HG03354 (cell line): ENCODE measurements around the gene CEBPB.
"Not testable (repeated sequence)": the region's sequence is repeated elsewhere in the genome, so short reads cannot be mapped to it uniquely, and the experiment has no call there.

ENCODE experiments used
- ATAC-seq: cut with Tn5 transposase; IDR thresholded peaks from one replicate; pipeline ENCODE4 v1.9.1; 2021; ENCODE audit warnings: mild to moderate bottlenecking; ENCODE audit not compliant: unreplicated experiment, poor library complexity, severe bottlenecking

CEBPB gene

GRCh38 chr20:50165684-50166554 is 24.7 kb upstream of the CEBPB start:
- peak; percentile 97 for ATAC-seq

- no peak for ATAC-seq
Observed at GRCh38 chr20:50169329-50169823, 21.3 kb upstream of the CEBPB start.

GRCh38 chr20:50170549-50171220 is 19.9 kb upstream of the CEBPB start:
- ATAC-seq, result no peak

DNA sequence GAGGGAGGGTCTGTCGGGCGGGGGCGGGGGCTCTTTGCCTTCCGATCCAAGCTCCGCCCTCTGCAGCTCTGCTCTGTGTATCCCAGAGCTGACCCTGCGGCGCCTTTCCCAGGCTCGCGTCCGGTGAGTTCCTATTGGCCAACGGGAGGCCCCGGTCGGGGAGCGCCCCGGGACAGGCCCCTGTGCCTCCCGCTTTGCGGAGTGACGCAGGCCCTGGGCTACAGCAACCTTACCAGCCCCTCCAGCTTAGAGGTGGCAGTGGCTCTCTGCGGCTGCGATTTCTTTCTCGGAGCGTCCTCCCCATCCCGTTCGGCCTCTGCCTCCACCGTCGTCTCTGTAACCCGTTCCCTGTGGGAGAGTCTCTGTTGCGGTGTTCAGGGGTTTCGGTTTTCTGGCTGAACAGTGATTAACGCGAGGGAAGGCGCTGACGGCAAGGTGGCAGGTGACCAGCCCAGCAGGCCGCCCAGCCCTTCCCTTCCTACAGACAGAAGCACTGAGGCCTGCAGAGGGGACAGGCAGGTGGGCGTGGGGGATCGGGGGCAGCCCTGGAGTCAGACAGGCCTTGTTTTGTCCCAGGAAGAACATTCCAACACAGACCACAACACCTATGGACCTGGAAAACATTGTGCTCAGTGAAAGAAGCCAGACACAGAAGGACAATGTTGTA is 18.1 kb upstream of the CEBPB start:
- no peak for ATAC-seq

GRCh38 chr20:50174456-50174855 is 16.2 kb upstream of the CEBPB start:
- no peak for ATAC-seq

GRCh38 chr20:50175938-50176933 is 14.4 kb upstream of the CEBPB start:
- no peak for ATAC-seq

- not testable (repeated sequence) for ATAC-seq
Observed at GRCh38 chr20:50178672-50179071, 12.0 kb upstream of the CEBPB start.

DNA sequence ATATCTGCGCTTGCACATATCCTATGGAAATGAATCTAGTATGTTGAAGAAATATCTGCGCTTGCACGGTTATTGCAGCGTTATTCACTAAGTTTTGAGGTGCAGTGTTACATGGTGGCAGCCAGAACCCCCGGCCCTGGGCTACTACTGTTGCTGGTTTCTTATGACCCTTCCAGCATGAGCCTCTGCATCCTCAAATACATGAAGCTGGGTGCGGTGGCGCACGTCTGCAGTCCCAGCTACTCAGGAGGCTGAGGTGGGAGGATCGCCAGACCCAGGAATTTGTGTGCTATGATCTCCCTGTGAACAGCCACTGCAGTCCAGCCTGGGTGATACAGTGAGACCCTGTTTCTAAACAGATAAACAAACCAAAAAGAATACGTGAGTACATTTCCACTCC is 9.3 kb upstream of the CEBPB start:
- no peak for ATAC-seq

DNA sequence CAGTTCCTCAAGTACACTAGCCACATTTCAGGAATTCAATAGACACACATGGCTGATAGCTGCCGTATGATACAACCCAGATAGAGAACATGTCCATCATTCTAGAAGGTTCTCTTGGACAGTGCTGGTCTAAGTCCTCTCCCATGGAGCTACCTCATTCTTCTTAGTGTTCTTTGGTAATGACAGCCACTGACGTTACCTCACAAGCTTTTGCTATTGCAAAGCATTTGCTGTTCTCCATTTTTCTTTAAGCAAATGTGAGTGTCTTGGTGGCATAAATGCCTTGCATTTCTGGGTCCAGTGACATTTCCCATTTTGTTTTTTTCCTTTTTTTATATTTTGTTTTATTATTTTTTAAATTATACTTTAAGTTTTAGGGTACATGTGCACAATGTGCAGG is 8.3 kb upstream of the CEBPB start:
- no peak for ATAC-seq

GRCh38 chr20:50185426-50185825 is 5.2 kb upstream of the CEBPB start:
- ATAC-seq, result no peak

DNA sequence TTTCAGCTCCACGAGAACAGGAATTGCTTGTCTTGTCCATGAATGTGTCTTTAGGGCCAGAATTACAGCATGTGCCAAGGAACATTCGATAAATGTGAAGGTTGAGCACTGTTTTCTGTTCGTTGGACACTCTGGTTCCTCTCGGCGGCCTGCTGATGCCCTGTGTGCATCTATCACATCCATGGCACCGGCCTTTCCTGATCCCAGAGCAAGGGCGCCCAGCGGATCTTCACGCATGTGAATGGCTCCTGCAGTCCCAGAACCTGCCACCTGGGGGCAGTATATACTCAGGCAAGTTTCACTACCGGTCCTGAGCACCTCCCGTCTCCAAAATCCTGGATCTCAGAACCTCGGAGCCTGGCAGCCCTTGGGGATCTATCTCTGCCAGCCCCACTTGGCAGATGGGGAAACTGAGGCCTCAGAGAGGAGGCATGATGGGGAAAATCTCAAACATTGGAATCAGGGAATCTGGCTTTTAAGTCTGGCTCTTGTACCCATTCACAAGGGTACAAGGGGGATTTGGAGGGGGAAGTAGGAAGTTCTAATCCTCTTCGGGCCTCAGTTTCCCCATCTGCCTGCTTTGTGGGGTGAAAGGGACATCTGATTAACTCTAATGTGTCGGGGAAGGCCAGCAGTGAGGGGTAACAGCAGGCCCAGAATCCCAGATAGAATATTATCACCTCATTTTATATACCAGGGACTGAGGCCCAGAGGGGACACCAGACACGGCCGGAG is 4.3 kb upstream of the CEBPB start:
- no peak for ATAC-seq

GRCh38 chr20:50186987-50187402 is 3.6 kb upstream of the CEBPB start:
- ATAC-seq, result no peak

DNA sequence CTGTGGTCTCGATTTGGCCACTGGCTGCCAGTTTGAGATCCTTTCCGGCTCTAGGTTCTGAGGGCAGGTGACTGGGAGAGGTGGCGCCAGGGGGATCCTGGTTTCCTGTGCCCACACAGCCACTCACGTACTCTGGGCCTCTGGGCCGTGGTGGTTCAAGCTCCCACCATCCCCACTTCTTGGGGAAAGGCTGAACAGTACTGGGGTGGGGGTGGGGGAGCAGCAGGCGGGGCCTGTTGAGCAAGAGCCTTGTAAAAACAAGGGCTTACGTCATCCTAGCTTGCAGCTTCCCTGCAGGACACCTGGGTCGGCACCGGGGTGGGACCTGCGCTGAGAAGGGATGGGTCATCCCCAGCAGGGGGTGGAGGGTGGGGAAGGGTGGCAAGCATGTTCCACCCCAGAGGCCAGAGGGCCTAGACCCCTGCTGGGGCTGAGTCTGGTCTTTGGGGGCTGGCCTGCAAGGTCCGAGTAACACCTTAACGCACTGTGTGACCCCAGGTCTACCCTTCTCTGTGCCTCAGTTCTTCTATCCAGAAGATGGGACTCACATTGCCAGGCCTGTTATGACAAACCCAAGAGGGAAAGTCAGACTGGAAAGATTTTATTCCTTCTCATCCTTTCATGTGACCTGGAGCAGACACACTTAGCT is 3.1 kb upstream of the CEBPB start:
- ATAC-seq, result no peak

- no peak for ATAC-seq
Observed at GRCh38 chr20:50188287-50188688, 2.3 kb upstream of the CEBPB start.

DNA sequence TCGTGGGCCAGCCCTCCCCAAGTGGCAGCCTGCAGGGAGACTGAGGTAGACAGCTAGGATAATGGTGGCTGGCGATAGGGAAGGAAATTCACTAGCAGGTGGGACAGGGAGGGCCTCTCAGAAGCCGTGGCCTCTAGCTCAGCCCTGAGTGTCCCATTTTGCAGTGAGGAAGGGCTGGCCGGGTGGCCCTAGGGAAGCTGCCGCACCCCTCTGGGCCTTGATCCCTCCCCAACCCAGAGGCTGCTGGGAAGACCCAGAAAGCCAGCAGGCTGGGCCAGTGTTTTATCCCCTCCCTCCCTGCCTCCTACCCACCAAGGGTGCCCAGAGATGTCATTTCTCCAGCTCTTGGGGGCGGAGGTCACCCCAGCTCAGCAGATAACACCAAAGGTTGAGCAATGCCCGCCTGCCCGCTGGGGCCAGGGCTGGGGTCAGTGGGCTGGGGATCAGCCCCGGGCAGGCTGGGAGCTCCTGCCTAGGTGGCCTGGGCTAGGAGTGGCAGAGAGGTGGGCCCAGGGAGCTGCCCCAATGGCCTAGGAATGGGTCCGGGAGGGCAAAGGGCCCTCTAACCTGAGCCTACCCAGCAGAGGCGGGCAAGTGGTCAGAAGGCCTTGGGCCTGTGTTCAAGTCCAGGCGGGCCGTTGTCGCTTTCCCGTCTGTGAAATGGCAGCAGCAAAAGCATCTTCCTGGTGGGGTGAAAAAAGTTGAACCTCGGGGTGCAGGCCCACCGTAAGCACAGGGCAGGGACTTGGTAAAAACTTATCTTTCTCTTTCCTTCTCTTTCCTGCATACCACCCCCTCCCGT is 1.6 kb upstream of the CEBPB start:
- no peak for ATAC-seq

DNA sequence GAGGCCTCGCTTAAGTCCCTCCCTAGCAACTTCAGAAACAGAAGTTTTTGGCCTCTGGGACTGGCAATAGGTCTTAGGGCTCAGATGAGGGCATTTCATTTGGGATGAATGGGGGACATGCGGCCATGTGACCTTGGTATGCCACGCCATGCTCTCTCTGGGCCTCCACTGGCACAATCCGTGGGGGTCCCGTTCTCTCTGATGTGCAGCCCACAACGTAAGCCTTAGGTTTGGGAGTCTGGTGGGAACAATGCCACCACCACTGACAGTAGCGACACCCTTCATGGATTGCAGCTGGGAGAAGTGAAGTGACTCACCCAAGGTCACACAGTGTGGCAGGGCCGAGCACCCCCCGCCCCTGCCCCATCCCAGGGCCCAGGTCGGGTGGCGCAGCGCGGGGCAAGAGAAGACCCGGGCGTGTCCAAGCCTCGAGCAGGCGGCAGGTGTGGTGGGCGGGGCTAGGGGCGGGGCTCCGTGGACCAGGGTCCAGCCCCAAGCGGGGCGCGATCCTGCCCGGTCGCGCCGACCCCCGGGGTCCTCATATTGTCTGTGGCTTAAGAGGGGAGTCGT is 864 bp upstream of the CEBPB start:
- no peak for ATAC-seq

- ATAC-seq, result peak; percentile 26
Observed at GRCh38 chr20:50191065-50191543, 474 bp downstream of the CEBPB start.
